Germinal center (tissue), 1 donor: ENCODE data around the gene SMG7.
A peak's percentile ranks its signal among the peaks of the same experiment; 100 is the strongest.

ENCODE experiments used
- DNase-seq: peaks from one replicate; pipeline ENCODE4 v3.0.0; 2012; ENCODE audit warnings: mixed read lengths, low spot score

SMG7 gene

DNA sequence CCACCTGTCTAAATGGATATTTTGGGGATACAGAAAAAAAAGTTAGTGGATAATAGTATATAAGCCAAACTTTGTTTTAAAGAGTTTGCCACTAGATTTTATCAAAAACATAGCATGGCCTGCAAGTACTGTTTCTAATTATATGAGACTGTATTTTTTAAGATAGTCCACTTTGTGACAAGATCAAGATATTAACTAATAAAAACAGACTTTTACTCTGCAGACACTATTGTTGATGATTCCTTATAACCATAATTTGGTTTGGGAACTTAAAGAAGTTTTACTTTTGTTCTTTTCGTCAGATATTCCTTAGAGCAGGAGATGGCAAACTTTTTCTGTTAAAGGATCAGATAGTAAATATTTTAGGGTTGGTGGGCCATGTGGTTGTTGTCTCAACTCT lies 36.4 kb downstream of the SMG7 start:
- DNase-seq: no peak

DNA sequence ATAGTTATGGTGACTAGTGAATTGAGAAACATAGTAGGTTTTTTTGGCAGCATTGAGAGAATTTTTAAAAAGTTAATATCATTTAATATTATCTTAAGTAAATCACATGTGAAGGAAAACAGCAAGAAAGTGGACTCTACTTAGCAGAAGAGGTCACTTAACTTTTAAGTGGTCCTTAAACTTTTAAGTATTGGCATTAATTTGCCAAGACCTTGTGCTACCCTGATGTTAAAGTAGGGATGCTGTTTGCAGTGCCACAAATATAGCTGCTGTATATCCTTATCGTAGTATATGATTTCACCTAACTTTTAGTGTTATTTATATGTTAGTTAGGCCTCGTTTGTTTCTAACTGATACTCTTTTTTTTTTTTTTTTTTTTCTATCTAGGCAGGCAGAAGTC lies 40.2 kb downstream of the SMG7 start:
- DNase-seq: no peak

DNA sequence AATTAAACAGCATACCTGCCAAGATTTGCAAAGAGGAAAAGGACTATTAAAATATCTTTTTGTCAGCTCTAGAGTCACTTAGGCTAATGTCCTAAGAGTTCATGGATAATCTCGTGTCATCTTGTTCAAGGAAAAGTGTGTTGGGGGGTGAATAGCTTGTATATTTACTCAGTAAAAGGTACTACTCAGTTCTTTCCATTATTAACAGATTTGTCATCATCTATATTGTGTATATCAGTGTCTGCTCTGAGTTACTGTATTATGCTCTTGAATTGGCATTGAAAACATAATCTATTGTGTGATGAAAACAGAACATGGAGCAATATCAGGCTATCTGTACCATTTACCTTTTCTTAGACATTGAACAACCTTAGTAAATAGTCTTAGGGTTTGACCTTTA lies 41.9 kb downstream of the SMG7 start:
- DNase-seq: no peak

DNA sequence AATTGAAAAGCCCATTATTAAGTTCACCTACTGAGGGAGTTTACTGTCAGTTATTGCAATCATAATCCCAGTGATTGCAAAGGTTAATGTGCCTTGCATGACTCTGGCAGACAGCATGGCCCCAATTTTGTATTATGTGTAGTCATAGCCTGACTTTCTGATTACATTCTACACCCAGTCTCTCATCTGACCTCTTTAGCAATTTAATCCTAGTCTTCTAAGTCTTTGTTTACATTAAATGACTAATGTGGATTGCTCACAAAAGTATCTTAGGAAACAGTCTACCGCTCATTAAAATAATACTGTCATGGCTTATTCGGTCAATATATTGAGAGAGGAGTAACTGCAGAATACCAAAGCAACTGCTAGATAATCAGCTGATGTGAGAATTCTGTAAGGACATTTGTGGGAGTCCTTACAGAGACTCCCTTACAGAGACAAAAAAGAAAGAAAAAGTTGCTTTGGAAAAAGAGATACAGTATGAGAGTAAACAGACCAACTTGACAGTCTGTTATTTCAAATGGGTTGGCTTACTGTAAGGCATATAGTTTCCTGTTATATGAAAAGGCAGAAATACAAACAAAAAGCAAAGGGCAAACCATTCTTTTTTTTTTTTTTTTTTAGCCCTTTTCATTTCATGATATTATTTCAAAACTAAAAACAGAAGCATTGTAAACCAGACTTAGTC lies 42.8 kb downstream of the SMG7 start:
- no peak for DNase-seq

- DNase-seq: no peak
Measured at GRCh38 chr1:183516725-183517124, 44.4 kb downstream of the SMG7 start.

DNA sequence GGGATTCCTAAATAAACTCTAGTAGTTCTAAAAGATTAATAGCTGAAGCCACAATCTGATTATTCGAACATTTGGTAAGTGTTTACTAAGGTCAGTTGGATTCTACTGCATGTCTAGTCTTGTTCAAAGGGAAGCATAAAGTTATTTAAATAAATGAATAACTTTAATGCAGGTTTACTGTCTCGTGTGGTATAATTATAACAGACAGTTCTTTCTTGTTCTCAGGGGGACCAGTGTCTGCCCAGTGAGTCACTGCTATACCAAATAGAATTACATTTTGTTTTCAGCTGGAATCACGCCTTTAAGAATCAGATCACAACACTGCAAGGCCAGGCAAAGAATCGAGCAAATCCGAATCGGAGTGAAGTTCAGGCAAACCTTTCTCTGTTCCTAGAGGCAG lies 45.1 kb downstream of the SMG7 start:
- no peak for DNase-seq

- no peak for DNase-seq
Measured at GRCh38 chr1:183520379-183520778, 48.1 kb downstream of the SMG7 start.

- no peak for DNase-seq
Measured at GRCh38 chr1:183522104-183522503, 49.8 kb downstream of the SMG7 start.

DNA sequence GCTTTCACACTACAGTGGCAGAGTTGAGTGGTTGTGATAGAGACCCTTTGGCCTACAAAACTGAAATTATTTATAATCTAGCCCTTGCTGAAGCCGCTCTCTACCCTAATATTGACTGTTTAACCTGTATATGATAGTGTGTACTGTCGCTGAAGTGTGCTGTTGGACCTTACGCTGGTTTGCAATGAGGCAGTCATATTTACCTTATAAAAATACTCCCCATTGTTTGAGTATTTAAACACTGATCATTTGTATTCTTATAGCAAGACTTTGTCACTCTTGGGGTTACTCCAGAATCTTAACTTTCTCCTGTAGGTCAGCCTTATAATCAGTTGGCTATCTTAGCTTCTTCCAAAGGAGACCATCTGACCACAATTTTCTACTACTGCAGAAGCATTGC lies 56.3 kb downstream of the SMG7 start:
- DNase-seq: no peak

GRCh38 chr1:183533617-183534174 lies 61.4 kb downstream of the SMG7 start:
- no peak for DNase-seq

GRCh38 chr1:183537405-183537804 lies 65.1 kb downstream of the SMG7 start:
- no peak for DNase-seq

GRCh38 chr1:183543619-183544204 lies 71.4 kb downstream of the SMG7 start:
- no peak for DNase-seq

- DNase-seq: no peak
Measured at GRCh38 chr1:183544598-183545297, 72.4 kb downstream of the SMG7 start.

GRCh38 chr1:183546427-183546826 lies 74.1 kb downstream of the SMG7 start:
- no peak for DNase-seq

DNA sequence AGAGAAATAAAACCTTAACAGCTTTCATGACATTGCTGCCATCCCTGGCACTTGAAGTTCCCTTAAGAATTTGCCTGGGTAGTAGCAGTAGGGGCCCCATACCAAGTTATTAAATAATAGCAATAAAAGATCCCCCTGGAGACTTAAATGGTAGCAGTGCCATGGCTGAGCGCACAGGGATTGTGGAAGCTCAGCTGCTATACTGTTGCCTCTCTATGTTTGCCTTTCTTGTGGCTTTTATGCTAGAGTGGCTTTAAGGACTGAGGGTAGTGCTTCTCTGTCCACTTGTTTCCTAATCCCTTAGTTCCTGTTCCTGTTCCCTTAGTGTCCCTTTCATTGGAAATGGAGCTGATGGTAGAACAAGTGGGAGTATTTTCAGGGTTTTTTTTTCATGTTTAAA lies 75.8 kb downstream of the SMG7 start:
- DNase-seq: peak; percentile 25

DNA sequence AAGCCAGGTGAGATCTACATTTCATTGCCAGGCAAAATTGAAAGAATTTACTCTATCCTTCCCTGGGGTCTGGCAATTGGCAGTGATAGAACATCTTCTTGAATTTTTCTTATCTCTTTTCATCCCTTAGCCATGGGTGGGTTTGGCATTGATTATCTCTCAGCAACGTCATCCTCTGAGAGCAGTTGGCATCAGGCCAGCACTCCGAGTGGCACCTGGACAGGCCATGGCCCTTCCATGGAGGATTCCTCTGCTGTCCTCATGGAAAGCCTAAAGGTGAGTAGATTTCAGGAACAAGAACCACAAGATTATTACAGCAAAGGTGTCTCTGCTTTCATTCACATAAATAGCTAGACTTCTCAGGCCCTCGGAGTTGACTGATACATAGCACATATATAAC lies 78.6 kb downstream of the SMG7 start:
- no peak for DNase-seq

DNA sequence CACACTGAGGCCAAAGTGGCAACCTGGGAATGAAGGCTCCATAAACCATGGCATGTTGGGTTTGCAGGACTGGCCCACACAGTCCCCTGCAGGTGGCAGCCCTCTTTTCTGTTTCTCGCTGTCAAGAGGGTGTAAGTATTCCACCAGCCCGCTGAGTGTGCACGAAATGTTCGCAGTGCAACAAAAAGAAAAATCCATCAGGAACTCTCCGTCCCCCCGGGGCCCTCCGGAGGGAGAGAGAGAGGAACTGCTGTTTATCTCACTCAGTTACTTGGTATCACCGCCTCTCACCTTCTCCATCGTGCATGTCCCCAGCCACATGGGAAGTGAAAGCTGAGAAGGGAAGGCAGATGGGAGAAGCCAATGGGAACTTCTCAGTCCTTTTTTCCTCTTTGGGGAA lies 79.6 kb downstream of the SMG7 start:
- no peak for DNase-seq

DNA sequence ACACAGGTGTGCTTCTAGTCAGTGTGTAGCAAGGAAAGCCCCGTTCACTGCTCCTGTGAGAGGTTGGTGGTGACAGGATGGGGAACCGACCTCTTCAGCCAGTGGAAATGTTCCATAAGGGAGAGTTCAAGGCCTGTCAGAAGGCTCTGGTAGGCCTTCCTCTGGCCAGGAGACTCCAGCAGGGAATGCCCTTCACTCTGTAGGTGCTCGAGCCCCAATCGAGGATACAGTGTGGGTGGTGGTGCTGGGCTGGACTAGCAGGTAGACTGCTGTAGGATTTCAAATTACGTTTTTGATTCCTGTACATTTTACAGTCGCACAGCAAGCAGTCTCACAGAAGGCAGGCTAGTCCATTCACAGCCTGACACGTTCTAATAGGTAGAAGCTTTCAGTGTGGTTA lies 80.1 kb downstream of the SMG7 start:
- DNase-seq: no peak

- DNase-seq: no peak
Measured at GRCh38 chr1:183552891-183553290, 80.6 kb downstream of the SMG7 start.

DNA sequence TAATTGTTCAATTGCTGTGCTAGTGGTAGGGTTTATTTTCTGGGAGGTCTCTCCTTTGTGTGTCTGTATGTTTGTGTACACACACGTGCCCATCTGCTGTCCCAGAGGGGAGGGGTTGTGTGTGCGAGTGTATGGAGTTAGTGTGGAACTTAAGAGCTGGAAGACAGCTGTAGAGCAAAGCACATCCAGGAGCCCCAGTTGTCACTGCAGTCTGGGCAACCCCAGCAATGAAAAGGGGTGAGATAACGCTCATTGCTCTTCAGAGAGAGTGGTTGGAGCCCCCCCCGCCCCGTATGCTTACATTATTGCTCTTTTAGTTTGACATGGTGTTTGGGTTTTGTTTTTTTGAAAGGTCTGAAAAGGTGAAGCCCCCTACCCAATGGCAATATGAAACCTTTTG lies 81.0 kb downstream of the SMG7 start:
- no peak for DNase-seq

- no peak for DNase-seq
Measured at GRCh38 chr1:183553764-183554163, 81.5 kb downstream of the SMG7 start.

- DNase-seq: no peak
Measured at GRCh38 chr1:183554577-183554976, 82.3 kb downstream of the SMG7 start.

GRCh38 chr1:183559061-183559460 lies 86.8 kb downstream of the SMG7 start:
- DNase-seq: no peak
